A673 (cell line): ENCODE measurements around the gene NECTIN1. TPM values are rescaled to one million over a fixed set of nuclear protein-coding genes. Genes with fewer than 3 reads are reported as not detected.
A peak's percentile ranks its signal among the peaks of the same experiment; 100 is the strongest.

Source experiments
- BruUV-seq: library from RNA; stranded (reverse); fragments of 400-500 nt; replicated peaks from 2 replicates; lab custom pipeline; 2021; lab: Mats Ljungman, UMichigan
- CTCF ChIA-PET: fragments of 300-600 bp; sonication (Branson Sonifier 250); formaldehyde crosslinking; loops from one replicate; lab custom pipeline; 2022; ENCODE audit warnings: antibody characterized with exemption; lab: Charles Lee
- POLR2A ChIA-PET: fragments of 300-600 bp; sonication (Branson Sonifier 250); formaldehyde crosslinking; loops from one replicate; lab custom pipeline; 2022; ENCODE audit warnings: antibody characterized with exemption; ENCODE audit not compliant: low non-redundant PET; lab: Charles Lee
- DNase-seq: peaks from one replicate; pipeline ENCODE4 v3.0.0-alpha.2; 2015; ENCODE audit warnings: low spot score
- H3K27ac ChIP-seq: fragments of 200-600 bp; sonication (generic); 2 replicates; pipeline ENCODE4 v1.5.1; 2016; ENCODE audit warnings: mixed run types, low read depth, mild to moderate bottlenecking, mixed read lengths, antibody characterized with exemption, low read length; ENCODE audit not compliant: poor library complexity, severe bottlenecking
- H3K27me3 ChIP-seq: fragments of 200-600 bp; sonication (generic); replicated peaks from 2 replicates; pipeline ENCODE4 v1.6.1; 2017; ENCODE audit warnings: mixed run types, low read depth, mild to moderate bottlenecking, mixed read lengths, antibody characterized with exemption, low read length; ENCODE audit not compliant: insufficient read depth, poor library complexity
- H3K36me3 ChIP-seq: fragments of 200-600 bp; sonication (generic); 2 replicates; pipeline ENCODE4 v1.6.1; 2016; ENCODE audit warnings: mixed run types, mild to moderate bottlenecking, mixed read lengths, antibody characterized with exemption, low read length; ENCODE audit not compliant: insufficient read depth, poor library complexity, severe bottlenecking
- H3K4me1 ChIP-seq: fragments of 200-600 bp; sonication (generic); 2 replicates; pipeline ENCODE4 v1.6.1; 2017; ENCODE audit warnings: mixed run types, mild to moderate bottlenecking, mixed read lengths, antibody characterized with exemption, low read length; ENCODE audit not compliant: insufficient read depth, poor library complexity, severe bottlenecking
- H3K4me3 ChIP-seq: fragments of 200-600 bp; sonication (generic); 2 replicates; pipeline ENCODE4 v1.5.1; 2016; ENCODE audit warnings: low read depth, mixed run types, mild to moderate bottlenecking, mixed read lengths, low read length; ENCODE audit not compliant: poor library complexity, severe bottlenecking
- H3K9me3 ChIP-seq: fragments of 200-600 bp; sonication (generic); 2 replicates; pipeline ENCODE4 v1.6.1; 2016; ENCODE audit warnings: mixed run types, low read depth, mild to moderate bottlenecking, mixed read lengths, antibody characterized with exemption, low read length; ENCODE audit not compliant: poor library complexity, severe bottlenecking
- EZH2 ChIP-seq: fragments of 200-600 bp; sonication (generic); IDR thresholded peaks from 2 replicates; pipeline ENCODE4 v1.6.1; 2017; ENCODE audit warnings: borderline replicate concordance, low read depth, mild to moderate bottlenecking, mixed read lengths, antibody characterized with exemption, low read length; ENCODE audit not compliant: poor library complexity, severe bottlenecking
- intact Hi-C: fragments of 100-400 bp; cut with micrococcal nuclease; formaldehyde crosslinking; loops from one replicate; pipeline ENCODE4 v1.10.0; 2022; ENCODE audit not compliant: unreplicated experiment
- total RNA-seq: library from RNA; stranded (reverse); gene quantifications from 2 replicates; pipeline ENCODE4 v1.2.3, GENCODE V29; 2021
- TF ChIP-seq, protein P1 (sequence below): fragments of 300-800, 200-600 bp; sonication (generic); conservative IDR thresholded peaks from 2 replicates; pipeline ENCODE4 v1.5.1; 2017; ENCODE audit warnings: low read depth, mild to moderate bottlenecking, antibody characterized with exemption, low read length, moderate library complexity, mixed read lengths

The NECTIN1 gene
- total RNA-seq, 1 experiment from 2014 or later: 10.1 TPM

DNA sequence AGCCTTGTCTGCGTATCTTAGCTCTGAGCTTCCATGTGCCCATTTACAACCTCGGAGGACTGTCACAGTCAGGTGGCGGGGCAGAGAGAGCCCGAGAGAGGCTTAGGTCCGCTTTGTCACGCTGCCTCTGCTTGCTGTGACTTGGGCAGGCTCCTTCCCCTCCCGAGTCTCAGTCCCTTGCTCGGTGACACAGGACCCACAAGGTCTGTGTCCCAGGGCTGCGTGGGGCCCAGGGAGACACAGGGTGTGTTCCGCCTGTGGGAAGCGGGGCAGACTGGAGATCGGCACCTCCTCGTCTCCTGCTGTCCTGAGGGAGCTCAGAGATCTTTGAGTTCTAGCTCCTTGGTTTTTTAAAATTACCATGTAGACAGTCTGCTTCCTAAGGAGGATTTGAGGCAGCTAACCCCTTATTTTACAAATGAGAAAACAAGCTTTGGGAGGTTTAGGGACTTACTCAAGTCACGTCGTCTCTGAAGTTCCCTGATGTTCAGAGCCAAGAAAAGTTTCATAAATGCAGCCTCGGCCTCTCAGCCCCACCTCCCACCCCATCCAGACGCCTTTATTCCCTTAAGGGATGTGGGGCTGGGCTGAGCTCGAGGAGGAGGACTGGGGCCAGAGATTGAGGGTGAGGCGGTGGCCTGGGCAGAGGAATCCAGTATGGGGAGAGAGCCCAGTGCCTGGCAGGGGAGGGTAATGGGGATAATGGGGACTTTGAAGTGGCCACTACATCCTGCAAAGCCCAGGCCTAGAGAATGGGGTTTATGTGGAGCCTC lies 103.6 kb downstream of the NECTIN1 start:
- ChIA-PET CTCF (interaction anchor here (0.6 kb wide), 2 partner anchors 12 to 102 kb away, joined by 4 to 5 read pairs; no protein-coding TSS in a partner anchor), POLR2A (no interaction called here)

DNA sequence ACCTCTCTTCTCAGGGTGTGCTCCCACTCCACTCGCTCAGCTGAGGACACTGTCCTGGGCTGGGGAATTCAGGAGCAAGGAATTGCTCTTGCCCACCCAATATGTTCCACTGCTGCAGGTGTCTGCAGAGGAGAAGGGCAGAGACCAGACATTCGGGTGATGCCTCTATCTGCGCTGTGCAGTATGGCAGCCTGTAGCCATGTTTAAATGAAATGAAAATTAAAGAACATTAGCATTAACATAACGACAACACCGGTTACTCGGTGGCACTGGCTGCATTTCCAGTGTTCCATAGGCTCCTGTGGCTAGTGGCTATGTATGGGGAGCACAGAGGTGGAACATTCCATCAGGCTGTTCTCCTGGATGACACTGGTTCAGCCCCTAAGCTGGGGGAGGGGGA lies 104.4 kb downstream of the NECTIN1 start:
- Histone ChIP-seq H3K9me3 (no peaks in the 10 kb centered on the region), H3K4me1 (peaks cover 6% of the 10 kb centered on the region), H3K27ac (no peak overlapping the region), H3K4me3 (no peak overlapping the region), H3K36me3 (no peaks in the 10 kb centered on the region), H3K27me3 (no peaks in the 10 kb centered on the region)
- TF ChIP-seq, protein P1, sequence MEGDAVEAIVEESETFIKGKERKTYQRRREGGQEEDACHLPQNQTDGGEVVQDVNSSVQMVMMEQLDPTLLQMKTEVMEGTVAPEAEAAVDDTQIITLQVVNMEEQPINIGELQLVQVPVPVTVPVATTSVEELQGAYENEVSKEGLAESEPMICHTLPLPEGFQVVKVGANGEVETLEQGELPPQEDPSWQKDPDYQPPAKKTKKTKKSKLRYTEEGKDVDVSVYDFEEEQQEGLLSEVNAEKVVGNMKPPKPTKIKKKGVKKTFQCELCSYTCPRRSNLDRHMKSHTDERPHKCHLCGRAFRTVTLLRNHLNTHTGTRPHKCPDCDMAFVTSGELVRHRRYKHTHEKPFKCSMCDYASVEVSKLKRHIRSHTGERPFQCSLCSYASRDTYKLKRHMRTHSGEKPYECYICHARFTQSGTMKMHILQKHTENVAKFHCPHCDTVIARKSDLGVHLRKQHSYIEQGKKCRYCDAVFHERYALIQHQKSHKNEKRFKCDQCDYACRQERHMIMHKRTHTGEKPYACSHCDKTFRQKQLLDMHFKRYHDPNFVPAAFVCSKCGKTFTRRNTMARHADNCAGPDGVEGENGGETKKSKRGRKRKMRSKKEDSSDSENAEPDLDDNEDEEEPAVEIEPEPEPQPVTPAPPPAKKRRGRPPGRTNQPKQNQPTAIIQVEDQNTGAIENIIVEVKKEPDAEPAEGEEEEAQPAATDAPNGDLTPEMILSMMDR: no peak
- TF ChIP-seq EZH2: no peak
- no TSS peak for BruUV-seq
- ChIA-PET CTCF (interaction anchor here (0.6 kb wide), 2 partner anchors 13 to 101 kb away, joined by 4 to 5 read pairs; no protein-coding TSS in a partner anchor), POLR2A (no interaction called here)
- DNase-seq: no peak
- intact Hi-C loops: no loop called here

More for the DNA sequence above, 103.6 kb downstream of the NECTIN1 start:
- no peak overlapping the region for H3K27ac ChIP-seq
- TF ChIP-seq, protein P1: no peak
- TF ChIP-seq EZH2: no peak
- no peaks in the 10 kb centered on the region for H3K9me3 ChIP-seq
- H3K36me3 ChIP-seq: no peaks in the 10 kb centered on the region
- intact Hi-C loops: no loop called here
- BruUV-seq: no TSS peak
- no peak overlapping the region for H3K4me3 ChIP-seq
- DNase-seq: no peak
- H3K4me1 ChIP-seq: peaks cover 6% of the 10 kb centered on the region
- no peaks in the 10 kb centered on the region for H3K27me3 ChIP-seq

DNA sequence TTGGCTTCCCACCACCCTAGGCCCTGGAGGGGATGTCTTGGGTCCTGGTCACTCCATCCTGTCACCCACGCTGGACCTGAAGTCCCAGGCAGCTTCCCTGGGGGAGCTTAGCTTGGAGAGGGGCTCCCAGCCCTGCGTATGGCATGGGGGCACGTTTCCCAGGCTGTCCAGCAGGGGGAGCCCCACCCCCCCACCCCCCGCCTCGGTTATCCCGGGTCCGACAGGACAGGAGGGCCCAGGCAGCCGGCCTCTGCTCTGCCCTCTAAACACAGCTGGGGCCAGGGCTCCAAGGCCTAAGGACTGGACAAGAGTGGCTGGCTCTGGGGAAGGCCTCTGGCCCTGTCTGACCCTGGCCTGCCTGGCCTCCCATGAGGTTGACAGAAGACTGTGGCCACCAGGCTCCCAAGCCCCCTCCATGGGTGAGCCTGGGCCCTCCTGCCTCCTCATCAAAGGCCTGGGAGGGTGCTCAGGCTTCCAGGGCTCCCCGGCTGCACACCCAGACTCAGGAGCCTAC lies 104.8 kb downstream of the NECTIN1 start:
- no peaks in the 10 kb centered on the region for H3K36me3 ChIP-seq
- no peaks in the 10 kb centered on the region for H3K27me3 ChIP-seq
- POLR2A ChIA-PET: no interaction called here
- no peak overlapping the region for H3K4me3 ChIP-seq
- CTCF ChIA-PET: no interaction called here
- TF ChIP-seq EZH2: no peak
- TF ChIP-seq, protein P1: peak; percentile 55
- no TSS peak for BruUV-seq
- peaks cover 6% of the 10 kb centered on the region for H3K4me1 ChIP-seq
- DNase-seq: peak; percentile 18
- H3K27ac ChIP-seq: no peak overlapping the region
- no peaks in the 10 kb centered on the region for H3K9me3 ChIP-seq
- intact Hi-C loops: no loop called here
